Measurements from ENCODE around the gene DRP2.
"Not testable (repeated sequence)": the region's sequence is repeated elsewhere in the genome, so short reads cannot be mapped to it uniquely, and the experiment has no call there.

The DRP2 gene

GRCh38 chrX:101263766-101264165 is 44.2 kb downstream of the DRP2 start:
- no peak for TF ChIP-seq POLR2A (IDR thresholded peaks at IDR 0.05; ENCODE audit: low read depth, low read length)
- no peak for DNase-seq (ENCODE audit: insufficient read length, low spot score)
- no peak for FAIRE-seq

DNA sequence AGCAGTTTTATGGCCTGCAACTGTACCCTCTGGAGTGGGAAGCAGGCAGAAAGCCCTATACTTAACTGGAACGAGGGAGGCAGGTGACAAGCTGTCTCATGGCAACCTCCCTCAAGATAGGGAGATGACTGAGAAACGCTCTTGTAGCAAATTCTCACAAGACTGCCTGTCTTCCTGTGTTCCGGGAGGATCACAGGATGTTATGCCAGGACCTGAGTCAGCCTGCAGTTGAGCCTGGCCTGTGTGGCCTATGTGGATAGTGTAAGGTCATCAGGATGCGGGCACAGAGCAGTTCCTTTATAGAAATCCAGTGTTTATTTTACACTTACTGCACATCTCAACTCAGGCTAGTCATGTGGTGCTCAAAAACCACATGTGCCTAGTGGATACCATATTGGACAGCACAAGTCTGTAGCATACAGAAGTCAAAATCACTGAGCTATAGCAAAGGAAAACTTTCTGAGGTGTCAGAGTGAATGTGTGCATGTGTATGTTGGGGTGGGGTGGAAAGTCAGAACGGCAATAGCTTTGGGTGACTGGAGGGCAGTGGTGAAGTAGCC is 46.4 kb downstream of the DRP2 start:
- peak; percentile 82 for FAIRE-seq
- no peak for TF ChIP-seq POLR2A (IDR thresholded peaks at IDR 0.05; ENCODE audit: low read depth, low read length)
- peak; percentile 40 for DNase-seq (ENCODE audit: insufficient read length, low spot score)

DNA sequence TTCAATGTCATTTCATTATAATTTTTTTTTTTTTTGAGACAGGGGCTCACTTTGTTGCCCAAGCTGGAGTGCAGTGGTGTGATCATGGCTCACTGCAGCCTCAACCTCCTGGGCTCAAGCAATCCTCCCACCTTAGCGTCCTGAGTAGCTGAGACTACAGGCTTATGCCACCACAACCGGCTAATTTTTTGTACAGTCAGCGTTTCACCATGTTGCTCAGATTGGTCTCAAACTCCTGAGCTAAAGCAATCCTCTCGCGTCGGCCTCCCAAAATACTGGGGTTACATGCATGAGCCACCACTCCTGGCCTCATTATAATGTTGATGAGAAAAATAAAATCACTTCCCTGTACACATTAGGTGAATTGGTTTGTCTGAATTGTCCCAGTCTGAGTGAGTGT is 54.6 kb downstream of the DRP2 start:
- TF ChIP-seq POLR2A (IDR thresholded peaks at IDR 0.05; ENCODE audit: low read depth, low read length): no peak
- FAIRE-seq (no peak), DNase-seq (ENCODE audit: insufficient read length, low spot score) (no peak)

DNA sequence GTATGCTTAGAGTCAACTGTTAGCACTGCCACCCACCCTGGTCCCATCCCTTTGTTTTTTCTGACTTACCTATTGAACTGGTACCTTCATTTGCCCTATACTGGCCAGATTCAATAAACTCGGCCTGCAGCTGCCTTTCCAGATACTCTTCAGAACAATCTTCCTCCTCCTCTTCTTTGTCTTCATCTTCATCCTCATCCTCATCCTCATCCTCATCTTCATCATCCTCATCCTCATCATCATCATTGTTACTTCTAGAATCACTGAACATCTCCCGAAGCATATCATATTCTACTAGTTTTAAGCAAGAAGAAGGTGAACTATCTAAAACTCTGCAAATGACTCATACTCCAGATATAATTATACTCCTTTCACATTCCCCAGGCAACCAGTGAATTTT is 56.7 kb downstream of the DRP2 start:
- TF ChIP-seq POLR2A (IDR thresholded peaks at IDR 0.05; ENCODE audit: low read depth, low read length): no peak
- FAIRE-seq (no peak), DNase-seq (ENCODE audit: insufficient read length, low spot score) (no peak)

GRCh38 chrX:101287402-101287801 is 67.8 kb downstream of the DRP2 start:
- TF ChIP-seq POLR2A (IDR thresholded peaks at IDR 0.05; ENCODE audit: low read depth, low read length): no peak
- DNase-seq (ENCODE audit: insufficient read length, low spot score) (peak; percentile 33), FAIRE-seq (peak; percentile 27)

GRCh38 chrX:101290957-101291603 is 71.5 kb downstream of the DRP2 start, which contains the start of gene TAF7L:
Gene TAF7L, minus strand, starts transcription at chrX:101291334. Its CDS starts 3,791 bp downstream, at chrX:101287543.
- no peak for TF ChIP-seq POLR2A (IDR thresholded peaks at IDR 0.05; ENCODE audit: low read depth, low read length)
- FAIRE-seq (no peak), DNase-seq (ENCODE audit: insufficient read length, low spot score) (no peak)

DNA sequence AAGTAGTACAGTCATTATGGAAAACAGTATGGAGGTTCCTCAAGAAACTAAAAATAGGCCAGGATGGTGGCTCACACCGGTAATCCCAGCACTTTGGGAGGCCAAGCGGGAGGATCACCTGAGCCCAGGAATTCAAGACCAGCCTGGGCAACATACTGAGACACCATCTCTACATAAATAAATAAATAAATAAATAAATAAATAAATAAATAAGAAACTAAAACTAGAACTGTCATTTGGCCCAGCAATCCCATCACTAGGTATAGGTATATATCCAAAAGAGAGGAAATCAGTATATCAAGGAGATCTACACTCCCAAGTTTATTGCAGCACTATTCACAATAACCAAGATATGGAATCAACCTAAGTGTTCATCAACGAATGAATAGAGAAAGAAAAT is 76.0 kb downstream of the DRP2 start:
- DNase-seq (ENCODE audit: insufficient read length, low spot score); FAIRE-seq: not testable (repeated sequence)

- TF ChIP-seq POLR2A (IDR thresholded peaks at IDR 0.05; ENCODE audit: low read depth, low read length): no peak
- FAIRE-seq (no peak), DNase-seq (ENCODE audit: insufficient read length, low spot score) (no peak)
Measured at GRCh38 chrX:101303790-101304189, 84.2 kb downstream of the DRP2 start.
